ENCODE data around the gene PANK1.

PANK1 gene

DNA sequence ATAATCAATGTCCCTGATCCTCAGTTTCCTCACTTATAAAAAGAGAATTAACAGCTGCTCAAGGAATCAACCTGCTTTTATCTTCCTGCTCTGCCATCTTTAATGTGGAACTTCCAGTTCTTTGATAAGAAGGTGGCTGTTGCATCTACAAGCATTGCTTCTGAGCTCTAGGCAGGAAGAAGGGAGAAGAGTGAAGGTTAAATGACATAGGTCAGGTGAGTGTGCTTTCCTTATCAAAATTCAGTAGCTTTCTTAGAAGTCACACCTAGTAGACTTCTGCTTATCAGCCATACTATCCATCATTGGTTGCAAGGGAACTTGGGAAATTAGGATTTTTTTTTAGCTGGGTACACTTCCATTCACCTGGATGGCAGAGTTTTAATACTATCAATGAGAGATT is 32.3 kb upstream of the PANK1 start:
- Histone ChIP-seq H2BK15ac (ENCODE audit: low read length) (no peak overlapping the region), H2BK5ac (ENCODE audit: low read length) (no peak overlapping the region), H3K4ac (ENCODE audit: low read length) (no peak overlapping the region), H2BK120ac (ENCODE audit: low read depth, low read length) (no peak overlapping the region), H3K36me3 (replicated peaks in 1 of 2; ENCODE audit: control insufficient read depth in 2 of 2, insufficient read depth in 2 of 2, low read length in 2 of 2) (no peaks in the 10 kb centered on the region), H3K79me1 (ENCODE audit: low read depth, low read length) (no peaks in the 10 kb centered on the region), H2AK5ac (ENCODE audit: low read depth, low read length) (no peak overlapping the region), H3K4me3 (ENCODE audit: low read length in 2 of 2) (no peak overlapping the region), H3K18ac (ENCODE audit: low read length) (no peak overlapping the region), H3K4me2 (ENCODE audit: insufficient read depth, low read length, poor library complexity, severe bottlenecking) (no peak overlapping the region), H4K91ac (ENCODE audit: low read depth, low read length, poor library complexity) (no peak overlapping the region), H3K4me1 (ENCODE audit: control insufficient read depth in 2 of 2, insufficient read depth in 1 of 2, low read depth in 1 of 2, low read length in 2 of 2) (no peaks in the 10 kb centered on the region), H3K14ac (ENCODE audit: low read length) (no peak overlapping the region), H3K23ac (ENCODE audit: low read depth, low read length, poor library complexity) (no peak overlapping the region), H4K8ac (ENCODE audit: low read depth, low read length) (no peak overlapping the region), H2AFZ (ENCODE audit: low read length) (no peak overlapping the region), H3K9ac (ENCODE audit: low read depth, low read length, poor library complexity) (no peak overlapping the region), H3K27ac (replicated peaks; ENCODE audit: low read length) (no peak overlapping the region), H3K9me3 (replicated peaks in 1 of 2; ENCODE audit: control insufficient read depth in 2 of 2, insufficient read depth in 1 of 2, low read depth in 1 of 2, low read length in 2 of 2) (no peaks in the 10 kb centered on the region), H3K27me3 (ENCODE audit: control insufficient read depth in 3 of 3, insufficient read depth in 3 of 3, low read depth in 1 of 3, low read length in 3 of 3) (no peaks in the 10 kb centered on the region), H2BK12ac (ENCODE audit: low read length) (no peak overlapping the region)
- DNase-seq (ENCODE audit: low spot score): no peak

DNA sequence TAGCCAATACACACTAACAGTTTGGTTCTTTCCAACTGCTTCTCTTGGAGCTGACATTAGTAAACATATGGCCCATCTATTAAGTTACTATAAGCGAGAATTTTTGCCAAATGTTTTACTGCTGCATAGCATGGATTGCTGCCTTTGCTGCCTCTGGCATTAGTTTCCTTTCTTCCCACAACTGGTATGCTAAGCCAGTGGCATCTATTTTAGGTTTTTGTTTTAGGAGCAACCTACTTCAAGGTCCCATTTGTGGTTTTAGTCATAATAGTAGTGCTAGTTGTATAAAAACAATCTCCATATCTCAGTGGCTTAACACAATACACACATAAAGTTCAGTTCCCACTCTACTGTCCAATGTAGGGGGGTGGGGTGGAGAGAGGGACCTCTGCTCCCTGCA is 25.9 kb upstream of the PANK1 start:
- Histone ChIP-seq H3K27ac (replicated peaks; ENCODE audit: low read length) (no peak overlapping the region), H3K36me3 (replicated peaks in 1 of 2; ENCODE audit: control insufficient read depth in 2 of 2, insufficient read depth in 2 of 2, low read length in 2 of 2) (no peaks in the 10 kb centered on the region), H3K79me1 (ENCODE audit: low read depth, low read length) (no peaks in the 10 kb centered on the region), H2BK15ac (ENCODE audit: low read length) (no peak overlapping the region), H2BK120ac (ENCODE audit: low read depth, low read length) (no peak overlapping the region), H3K18ac (ENCODE audit: low read length) (no peak overlapping the region), H2AFZ (ENCODE audit: low read length) (no peak overlapping the region), H4K91ac (ENCODE audit: low read depth, low read length, poor library complexity) (no peak overlapping the region), H2BK5ac (ENCODE audit: low read length) (no peak overlapping the region), H3K9me3 (replicated peaks in 1 of 2; ENCODE audit: control insufficient read depth in 2 of 2, insufficient read depth in 1 of 2, low read depth in 1 of 2, low read length in 2 of 2) (no peaks in the 10 kb centered on the region), H4K8ac (ENCODE audit: low read depth, low read length) (no peak overlapping the region), H3K23ac (ENCODE audit: low read depth, low read length, poor library complexity) (no peak overlapping the region), H2AK5ac (ENCODE audit: low read depth, low read length) (no peak overlapping the region), H3K4ac (ENCODE audit: low read length) (no peak overlapping the region), H3K4me1 (ENCODE audit: control insufficient read depth in 2 of 2, insufficient read depth in 1 of 2, low read depth in 1 of 2, low read length in 2 of 2) (no peaks in the 10 kb centered on the region), H3K9ac (ENCODE audit: low read depth, low read length, poor library complexity) (no peak overlapping the region), H3K4me2 (ENCODE audit: insufficient read depth, low read length, poor library complexity, severe bottlenecking) (no peak overlapping the region), H3K4me3 (ENCODE audit: low read length in 2 of 2) (no peak overlapping the region), H3K14ac (ENCODE audit: low read length) (no peak overlapping the region), H3K27me3 (ENCODE audit: control insufficient read depth in 3 of 3, insufficient read depth in 3 of 3, low read depth in 1 of 3, low read length in 3 of 3) (no peaks in the 10 kb centered on the region), H2BK12ac (ENCODE audit: low read length) (no peak overlapping the region)
- DNase-seq (ENCODE audit: low spot score): no peak
- no CpG with 5 or more reads among the region's 1 CpG for WGBS, 2 donors (ENCODE audit: extremely low coverage in 2 of 2, insufficient read length in 2 of 2, insufficient replicate concordance in 1 of 2)

DNA sequence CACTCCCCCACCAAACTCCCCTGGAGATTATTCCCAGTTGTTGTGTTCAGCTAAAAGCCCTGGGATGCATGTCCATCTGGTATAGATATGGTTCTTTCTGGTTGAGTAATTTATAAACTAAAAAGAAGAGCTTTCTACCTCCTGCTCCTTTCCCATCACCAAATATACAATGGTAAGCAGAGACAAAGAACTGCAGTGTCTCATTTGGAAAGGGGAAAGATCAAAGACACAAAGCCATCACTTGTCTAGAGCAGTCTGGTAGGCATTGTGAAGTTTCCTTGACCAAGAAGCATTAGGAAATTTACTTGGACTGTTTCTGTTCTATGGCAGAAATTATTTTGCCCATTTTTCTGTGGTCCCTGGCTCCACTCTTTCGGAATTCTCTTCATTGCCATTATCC is 24.9 kb upstream of the PANK1 start:
- H4K8ac ChIP-seq (ENCODE audit: low read depth, low read length): no peak overlapping the region
- H3K23ac ChIP-seq (ENCODE audit: low read depth, low read length, poor library complexity): no peak overlapping the region
- no peak overlapping the region for H2BK5ac ChIP-seq (ENCODE audit: low read length)
- no peak overlapping the region for H2BK12ac ChIP-seq (ENCODE audit: low read length)
- no peaks in the 10 kb centered on the region for H3K9me3 ChIP-seq (replicated peaks in 1 of 2; ENCODE audit: control insufficient read depth in 2 of 2, insufficient read depth in 1 of 2, low read depth in 1 of 2, low read length in 2 of 2)
- no peak overlapping the region for H2BK15ac ChIP-seq (ENCODE audit: low read length)
- no peaks in the 10 kb centered on the region for H3K79me1 ChIP-seq (ENCODE audit: low read depth, low read length)
- H2AFZ ChIP-seq (ENCODE audit: low read length): no peak overlapping the region
- H3K27me3 ChIP-seq (ENCODE audit: control insufficient read depth in 3 of 3, insufficient read depth in 3 of 3, low read depth in 1 of 3, low read length in 3 of 3): no peaks in the 10 kb centered on the region
- WGBS, 2 donors (ENCODE audit: extremely low coverage in 2 of 2, insufficient read length in 2 of 2, insufficient replicate concordance in 1 of 2): no CpG with 5 or more reads among the region's 1 CpG
- H2BK120ac ChIP-seq (ENCODE audit: low read depth, low read length): no peak overlapping the region
- no peak overlapping the region for H2AK5ac ChIP-seq (ENCODE audit: low read depth, low read length)
- H3K9ac ChIP-seq (ENCODE audit: low read depth, low read length, poor library complexity): no peak overlapping the region
- no peak overlapping the region for H3K18ac ChIP-seq (ENCODE audit: low read length)
- no peak overlapping the region for H3K4me3 ChIP-seq (ENCODE audit: low read length in 2 of 2)
- no peak overlapping the region for H3K4ac ChIP-seq (ENCODE audit: low read length)
- no peaks in the 10 kb centered on the region for H3K4me1 ChIP-seq (ENCODE audit: control insufficient read depth in 2 of 2, insufficient read depth in 1 of 2, low read depth in 1 of 2, low read length in 2 of 2)
- H3K14ac ChIP-seq (ENCODE audit: low read length): no peak overlapping the region
- no peak overlapping the region for H3K4me2 ChIP-seq (ENCODE audit: insufficient read depth, low read length, poor library complexity, severe bottlenecking)
- no peak overlapping the region for H3K27ac ChIP-seq (replicated peaks; ENCODE audit: low read length)
- DNase-seq (ENCODE audit: low spot score): no peak
- H3K36me3 ChIP-seq (replicated peaks in 1 of 2; ENCODE audit: control insufficient read depth in 2 of 2, insufficient read depth in 2 of 2, low read length in 2 of 2): no peaks in the 10 kb centered on the region
- H4K91ac ChIP-seq (ENCODE audit: low read depth, low read length, poor library complexity): no peak overlapping the region

DNA sequence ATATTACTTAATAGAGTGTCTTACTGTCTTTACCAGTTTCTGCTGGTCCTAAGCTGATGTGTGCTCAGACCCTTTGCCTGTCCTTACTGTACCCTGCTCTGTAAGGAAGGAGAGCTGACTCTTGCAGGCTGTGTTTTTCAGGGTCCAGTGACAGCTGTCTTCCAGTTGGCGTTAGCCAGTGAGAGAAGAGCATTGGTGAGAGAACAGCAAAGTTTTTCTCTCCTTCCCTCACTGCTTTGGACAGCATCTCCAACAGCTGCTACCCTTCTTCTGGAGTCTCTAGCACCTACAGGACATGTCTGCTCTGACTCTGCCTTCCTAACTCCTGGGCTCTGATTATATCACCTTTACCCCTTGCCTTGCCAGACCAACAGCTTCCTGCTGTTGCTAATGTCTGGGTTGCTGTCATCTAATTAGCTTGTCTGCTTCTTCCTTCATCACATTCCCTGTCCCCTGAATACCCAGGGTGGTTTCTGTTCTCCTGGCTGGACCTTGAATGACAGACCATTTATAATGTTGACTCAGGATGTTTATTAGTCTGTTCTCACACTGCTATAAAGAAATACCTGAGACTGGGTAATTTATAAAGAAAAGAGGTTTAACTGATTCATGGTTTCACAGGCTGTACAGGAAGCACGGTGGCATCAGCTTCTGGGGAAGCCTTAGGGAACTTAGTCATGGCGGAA is 23.5 kb upstream of the PANK1 start:
- Histone ChIP-seq H3K4me3 (ENCODE audit: low read length in 2 of 2) (no peak overlapping the region), H2AFZ (ENCODE audit: low read length) (no peak overlapping the region), H4K91ac (ENCODE audit: low read depth, low read length, poor library complexity) (no peak overlapping the region), H3K79me1 (ENCODE audit: low read depth, low read length) (no peaks in the 10 kb centered on the region), H3K4ac (ENCODE audit: low read length) (no peak overlapping the region), H3K18ac (ENCODE audit: low read length) (no peak overlapping the region), H3K9me3 (replicated peaks in 1 of 2; ENCODE audit: control insufficient read depth in 2 of 2, insufficient read depth in 1 of 2, low read depth in 1 of 2, low read length in 2 of 2) (no peaks in the 10 kb centered on the region), H2BK12ac (ENCODE audit: low read length) (no peak overlapping the region), H3K4me2 (ENCODE audit: insufficient read depth, low read length, poor library complexity, severe bottlenecking) (no peak overlapping the region), H2BK15ac (ENCODE audit: low read length) (no peak overlapping the region), H4K8ac (ENCODE audit: low read depth, low read length) (no peak overlapping the region), H3K36me3 (replicated peaks in 1 of 2; ENCODE audit: control insufficient read depth in 2 of 2, insufficient read depth in 2 of 2, low read length in 2 of 2) (no peaks in the 10 kb centered on the region), H2BK5ac (ENCODE audit: low read length) (no peak overlapping the region), H3K4me1 (ENCODE audit: control insufficient read depth in 2 of 2, insufficient read depth in 1 of 2, low read depth in 1 of 2, low read length in 2 of 2) (no peaks in the 10 kb centered on the region), H3K23ac (ENCODE audit: low read depth, low read length, poor library complexity) (no peak overlapping the region), H2AK5ac (ENCODE audit: low read depth, low read length) (no peak overlapping the region), H3K27me3 (ENCODE audit: control insufficient read depth in 3 of 3, insufficient read depth in 3 of 3, low read depth in 1 of 3, low read length in 3 of 3) (no peaks in the 10 kb centered on the region), H2BK120ac (ENCODE audit: low read depth, low read length) (no peak overlapping the region), H3K14ac (ENCODE audit: low read length) (no peak overlapping the region), H3K9ac (ENCODE audit: low read depth, low read length, poor library complexity) (no peak overlapping the region), H3K27ac (replicated peaks; ENCODE audit: low read length) (no peak overlapping the region)
- no peak for DNase-seq (ENCODE audit: low spot score)
- no CpG with 5 or more reads among the region's 3 CpGs for WGBS, 2 donors (ENCODE audit: extremely low coverage in 2 of 2, insufficient read length in 2 of 2, insufficient replicate concordance in 1 of 2)
